Choroid plexus epithelial cell (primary cell): ENCODE measurements around the gene FRRS1.

Experiments
- DNase-seq: peaks from one replicate; pipeline ENCODE4 v3.0.0-alpha.2; 2010; ENCODE audit warnings: low read depth
- H3K4me3 ChIP-seq: 2 replicates; pipeline ENCODE4 v1.5.1; 2011; ENCODE audit warnings: low read depth, mild to moderate bottlenecking, control low read depth, low read length, moderate library complexity
- TF ChIP-seq, protein P1 (sequence below): conservative IDR thresholded peaks from 2 replicates; pipeline ENCODE4 v1.5.1; 2011; ENCODE audit warnings: low read depth, mild to moderate bottlenecking, control low read depth, inconsistent platforms, low read length, moderate library complexity

FRRS1 gene

DNA sequence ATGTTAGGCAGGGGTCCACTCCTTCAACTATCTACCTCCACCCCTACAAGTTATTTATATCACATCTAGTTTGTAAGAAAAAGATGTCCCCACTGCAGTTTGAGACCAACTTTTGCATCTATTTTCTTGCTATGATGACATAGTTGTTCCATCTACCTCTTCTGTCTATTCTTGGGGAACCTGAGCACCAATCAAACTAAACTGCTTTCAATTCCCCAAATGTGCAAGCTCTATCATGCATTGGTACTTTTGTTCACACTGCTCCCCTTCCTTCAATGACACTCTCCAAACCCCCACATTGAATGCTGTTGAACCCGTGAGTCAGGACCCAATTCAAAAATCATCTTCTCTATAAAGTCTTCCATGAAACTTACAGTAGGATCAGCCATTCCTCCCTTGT is 16.0 kb upstream of the FRRS1 start:
- H3K4me3 ChIP-seq = no peak overlapping the region
- no peak for DNase-seq
- TF ChIP-seq, protein P1, sequence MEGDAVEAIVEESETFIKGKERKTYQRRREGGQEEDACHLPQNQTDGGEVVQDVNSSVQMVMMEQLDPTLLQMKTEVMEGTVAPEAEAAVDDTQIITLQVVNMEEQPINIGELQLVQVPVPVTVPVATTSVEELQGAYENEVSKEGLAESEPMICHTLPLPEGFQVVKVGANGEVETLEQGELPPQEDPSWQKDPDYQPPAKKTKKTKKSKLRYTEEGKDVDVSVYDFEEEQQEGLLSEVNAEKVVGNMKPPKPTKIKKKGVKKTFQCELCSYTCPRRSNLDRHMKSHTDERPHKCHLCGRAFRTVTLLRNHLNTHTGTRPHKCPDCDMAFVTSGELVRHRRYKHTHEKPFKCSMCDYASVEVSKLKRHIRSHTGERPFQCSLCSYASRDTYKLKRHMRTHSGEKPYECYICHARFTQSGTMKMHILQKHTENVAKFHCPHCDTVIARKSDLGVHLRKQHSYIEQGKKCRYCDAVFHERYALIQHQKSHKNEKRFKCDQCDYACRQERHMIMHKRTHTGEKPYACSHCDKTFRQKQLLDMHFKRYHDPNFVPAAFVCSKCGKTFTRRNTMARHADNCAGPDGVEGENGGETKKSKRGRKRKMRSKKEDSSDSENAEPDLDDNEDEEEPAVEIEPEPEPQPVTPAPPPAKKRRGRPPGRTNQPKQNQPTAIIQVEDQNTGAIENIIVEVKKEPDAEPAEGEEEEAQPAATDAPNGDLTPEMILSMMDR = no peak

DNA sequence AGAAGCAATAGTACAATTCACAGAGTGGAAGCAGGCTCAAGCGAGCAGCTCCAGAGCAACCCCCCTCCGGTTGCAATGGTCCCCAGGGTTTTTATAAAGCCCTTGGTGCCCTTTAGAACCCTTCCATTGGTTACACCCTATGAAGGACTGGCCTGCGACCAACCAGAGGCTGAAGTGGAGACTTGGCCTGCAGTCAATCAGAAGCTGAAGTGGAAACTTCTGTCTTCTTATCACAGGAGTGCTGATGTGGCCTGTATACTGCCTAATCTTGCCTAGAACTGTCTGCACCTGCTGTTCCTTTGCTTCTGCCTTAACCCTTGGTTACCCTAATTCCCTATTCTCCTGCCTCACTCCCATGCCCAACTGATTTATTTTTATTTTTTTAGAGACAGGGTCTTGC is 15.4 kb upstream of the FRRS1 start:
- TF ChIP-seq, protein P1 = no peak
- no peak overlapping the region for H3K4me3 ChIP-seq
- DNase-seq = no peak

DNA sequence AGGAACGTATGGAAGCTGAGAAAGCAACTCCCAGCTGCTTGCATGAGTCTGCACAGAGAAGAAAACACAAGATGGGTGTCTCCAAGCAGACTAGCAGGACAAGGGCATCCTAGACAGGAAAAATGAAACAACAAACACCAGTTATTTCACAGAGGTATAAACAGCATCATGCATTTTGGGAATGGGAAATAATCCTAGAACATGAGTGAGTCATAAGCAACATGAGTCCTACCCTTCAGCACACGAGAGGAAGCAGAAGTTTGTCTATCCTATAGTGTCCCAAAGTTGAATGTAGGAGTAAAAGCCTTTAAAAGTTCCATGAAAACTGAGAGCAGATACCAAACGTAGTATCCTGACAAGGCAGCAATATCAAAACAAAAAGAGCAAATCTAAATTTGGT is 11.3 kb upstream of the FRRS1 start:
- H3K4me3 ChIP-seq = no peak overlapping the region
- TF ChIP-seq, protein P1 = no peak
- DNase-seq = no peak

DNA sequence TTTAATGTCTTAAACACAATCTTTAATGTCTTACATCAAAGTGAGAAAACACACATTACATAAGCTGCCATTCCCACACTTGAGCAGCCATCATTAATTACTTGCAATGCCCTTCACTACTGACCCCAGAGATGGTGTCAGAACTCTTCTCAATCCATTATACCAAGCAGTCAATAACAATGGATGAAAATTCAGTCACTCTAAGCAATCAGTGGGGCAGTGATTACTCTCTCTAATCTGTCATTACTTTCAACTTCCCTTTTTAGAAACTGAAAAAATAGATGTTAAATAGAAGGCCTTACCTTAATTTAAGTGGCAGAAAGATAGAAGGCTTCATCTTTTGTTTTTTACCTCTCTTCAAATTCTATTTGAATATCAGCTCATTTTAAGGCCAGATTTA is 9.7 kb upstream of the FRRS1 start:
- H3K4me3 ChIP-seq = no peak overlapping the region
- DNase-seq = no peak
- TF ChIP-seq, protein P1 = no peak

DNA sequence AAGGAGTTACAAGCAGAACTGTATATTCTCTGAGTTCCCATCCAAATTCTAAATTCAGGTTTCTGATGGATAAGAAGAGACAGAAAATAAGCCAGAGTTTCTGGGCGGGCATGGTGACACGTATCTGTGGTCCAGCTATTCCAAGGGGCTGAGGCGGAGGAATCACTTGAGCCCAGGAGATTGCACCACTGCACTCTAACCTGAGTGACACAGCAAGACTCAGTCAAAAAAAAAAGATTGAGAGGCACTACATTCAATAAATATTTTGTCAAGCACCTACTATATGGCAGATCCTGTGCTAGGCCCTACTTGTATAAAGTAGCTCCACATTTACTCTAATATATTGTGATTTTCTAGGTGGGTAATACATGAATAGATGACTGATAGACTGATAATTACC is 6.4 kb upstream of the FRRS1 start:
- DNase-seq = no peak
- H3K4me3 ChIP-seq = no peak overlapping the region
- TF ChIP-seq, protein P1 = no peak

DNA sequence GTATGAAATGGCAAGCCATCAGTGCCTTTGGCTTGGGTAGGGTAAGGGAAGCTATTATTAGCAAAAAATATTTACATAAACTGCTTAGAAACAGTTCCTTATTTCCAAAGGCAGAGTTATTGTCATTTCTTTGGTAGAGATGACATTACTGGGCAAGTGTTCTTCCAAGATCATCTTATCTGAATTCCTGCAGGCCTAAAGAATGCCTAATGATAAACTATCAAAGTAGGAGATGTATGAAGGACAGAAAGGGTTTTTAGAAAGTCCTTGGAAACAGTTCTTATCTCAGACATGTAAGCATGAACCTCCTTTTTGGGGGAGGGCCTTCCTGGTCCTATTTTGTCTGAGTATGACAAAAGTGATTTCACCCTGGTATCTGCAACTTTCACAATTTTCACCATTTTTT is 5.1 kb upstream of the FRRS1 start:
- no peak overlapping the region for H3K4me3 ChIP-seq
- TF ChIP-seq, protein P1 = no peak
- no peak for DNase-seq

DNA sequence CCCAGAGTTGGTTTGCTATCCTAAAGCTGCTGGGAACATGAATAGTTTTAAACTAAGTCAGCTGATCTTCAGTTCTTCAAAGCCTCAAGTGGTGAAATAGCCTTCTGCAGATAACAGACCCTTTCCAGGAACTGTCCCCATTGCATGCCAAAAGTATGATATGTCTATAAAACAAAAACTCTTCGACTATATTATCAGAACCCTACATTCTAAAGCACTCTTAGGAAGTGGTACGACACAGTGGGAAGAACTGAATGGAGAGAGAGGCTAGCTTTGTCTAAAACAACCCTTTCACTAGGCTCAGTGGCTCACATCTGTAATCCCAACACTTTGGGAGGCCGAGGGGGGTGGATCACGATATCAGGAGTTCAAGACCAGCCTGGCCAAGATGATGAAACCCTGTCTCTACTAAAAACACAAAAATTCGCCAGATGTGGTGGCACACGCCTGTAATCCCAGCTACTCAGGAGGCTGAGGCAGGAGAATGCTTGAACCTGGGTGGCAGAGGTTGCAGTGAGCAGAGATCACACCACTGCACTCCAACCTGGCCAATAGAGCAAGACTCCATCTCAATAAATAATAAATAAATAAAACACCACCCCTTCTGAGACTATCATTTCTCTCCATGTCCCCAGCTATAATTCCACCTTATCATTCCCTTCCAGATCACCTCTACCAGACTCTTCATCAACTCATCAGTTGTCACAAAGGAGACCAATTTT is 2.2 kb upstream of the FRRS1 start:
- DNase-seq = peak; percentile 68
- no peak overlapping the region for H3K4me3 ChIP-seq
- TF ChIP-seq, protein P1 = no peak
